GM21381 (cell line): ENCODE results near the gene IL1RAP.
A peak's percentile ranks its signal among the peaks of the same experiment; 100 is the strongest.

Source experiments
- ATAC-seq: cut with Tn5 transposase; IDR thresholded peaks from one replicate; pipeline ENCODE4 v1.9.1; 2021; ENCODE audit warnings: mild to moderate bottlenecking, moderate library complexity; ENCODE audit not compliant: unreplicated experiment

Gene IL1RAP

GRCh38 chr3:190605385-190605784, 91.5 kb downstream of the IL1RAP start:
- no peak for ATAC-seq

GRCh38 chr3:190606596-190606995, 92.7 kb downstream of the IL1RAP start:
- ATAC-seq = no peak

- no peak for ATAC-seq
Observed at GRCh38 chr3:190607021-190607420, 93.1 kb downstream of the IL1RAP start.

GRCh38 chr3:190608850-190609589, 95.1 kb downstream of the IL1RAP start:
- ATAC-seq = no peak

DNA sequence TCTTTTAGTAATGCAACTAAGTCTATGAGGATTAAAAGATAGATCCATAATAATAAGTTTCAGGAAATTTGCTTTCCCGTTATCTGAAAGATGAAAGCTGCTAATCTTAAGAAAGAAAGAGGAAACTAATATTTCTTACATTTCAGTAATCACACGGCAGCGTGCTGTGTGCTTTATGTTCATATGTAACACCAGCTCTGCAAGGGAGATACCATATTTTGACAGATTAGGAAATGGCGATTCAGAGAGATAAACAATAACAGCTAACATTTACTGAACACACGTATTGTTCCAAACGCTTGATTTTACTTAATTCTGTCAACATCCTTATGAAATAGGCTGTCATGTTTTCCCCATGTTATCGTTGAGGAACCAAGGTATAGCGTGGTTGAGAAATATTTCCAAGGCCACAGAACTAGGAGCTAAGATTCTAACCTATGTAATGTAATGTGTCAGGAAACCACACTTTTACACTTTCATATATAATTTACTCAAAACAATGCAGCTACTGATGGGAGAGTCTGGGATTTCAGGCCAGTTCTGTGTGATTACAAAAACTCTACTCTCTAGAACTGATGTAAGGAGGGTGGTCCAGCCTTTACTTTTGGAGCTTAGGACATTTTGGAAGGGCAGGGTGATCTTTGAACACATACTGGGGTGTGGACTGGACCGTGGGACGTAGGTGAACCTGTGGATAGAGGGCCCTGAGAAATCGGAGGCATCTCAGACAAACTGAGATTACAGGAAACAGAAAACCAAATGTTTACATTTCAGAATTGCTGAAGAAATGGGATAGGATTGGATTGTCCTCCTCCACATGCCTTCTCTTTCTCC, 100.6 kb downstream of the IL1RAP start:
- ATAC-seq = no peak

- ATAC-seq = no peak
Observed at GRCh38 chr3:190615060-190615384, 101.1 kb downstream of the IL1RAP start.

- ATAC-seq = no peak
Observed at GRCh38 chr3:190615607-190616006, 101.7 kb downstream of the IL1RAP start.

- ATAC-seq = no peak
Observed at GRCh38 chr3:190616637-190617036, 102.8 kb downstream of the IL1RAP start.

DNA sequence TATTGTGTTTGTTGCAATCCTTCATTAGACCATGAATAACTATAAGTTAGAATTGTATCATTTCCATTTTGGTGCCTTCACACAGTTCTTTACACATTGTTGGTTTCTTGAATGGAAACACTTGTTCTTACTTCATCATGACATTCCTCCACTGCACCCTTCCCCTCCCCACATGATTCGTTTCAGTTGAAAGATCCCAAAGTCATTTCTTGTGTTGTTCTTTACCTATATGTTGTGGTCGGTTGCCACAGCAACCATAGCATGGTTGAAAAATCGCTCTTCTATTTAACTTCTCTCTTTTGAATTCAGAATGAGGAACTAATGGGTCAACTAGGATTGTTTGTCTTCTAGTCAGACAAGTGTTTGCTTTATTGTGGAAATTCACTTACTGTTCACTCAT, 103.3 kb downstream of the IL1RAP start:
- peak; percentile 65 for ATAC-seq

- ATAC-seq = no peak
Observed at GRCh38 chr3:190618330-190619030, 104.6 kb downstream of the IL1RAP start.

DNA sequence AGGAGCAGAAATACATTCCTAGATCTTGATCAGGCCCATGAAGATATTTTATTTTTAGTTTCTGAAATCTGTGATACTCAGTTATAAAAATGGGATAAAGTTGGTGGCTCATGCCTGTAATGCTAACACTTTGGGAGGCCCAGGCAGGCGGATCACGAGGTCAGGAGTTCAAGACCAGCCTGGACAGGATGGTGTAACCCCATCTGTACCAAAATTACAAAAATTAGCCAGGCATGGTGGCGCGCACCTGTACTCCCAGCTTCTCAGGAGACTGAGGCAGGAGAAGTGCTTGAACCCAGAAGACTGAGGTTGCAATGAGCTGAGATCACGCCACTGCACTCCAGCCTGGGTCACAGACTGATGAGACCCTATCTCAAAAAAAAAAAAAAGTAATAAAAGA, 105.5 kb downstream of the IL1RAP start:
- no peak for ATAC-seq

- ATAC-seq = no peak
Observed at GRCh38 chr3:190619761-190620160, 105.9 kb downstream of the IL1RAP start.

DNA sequence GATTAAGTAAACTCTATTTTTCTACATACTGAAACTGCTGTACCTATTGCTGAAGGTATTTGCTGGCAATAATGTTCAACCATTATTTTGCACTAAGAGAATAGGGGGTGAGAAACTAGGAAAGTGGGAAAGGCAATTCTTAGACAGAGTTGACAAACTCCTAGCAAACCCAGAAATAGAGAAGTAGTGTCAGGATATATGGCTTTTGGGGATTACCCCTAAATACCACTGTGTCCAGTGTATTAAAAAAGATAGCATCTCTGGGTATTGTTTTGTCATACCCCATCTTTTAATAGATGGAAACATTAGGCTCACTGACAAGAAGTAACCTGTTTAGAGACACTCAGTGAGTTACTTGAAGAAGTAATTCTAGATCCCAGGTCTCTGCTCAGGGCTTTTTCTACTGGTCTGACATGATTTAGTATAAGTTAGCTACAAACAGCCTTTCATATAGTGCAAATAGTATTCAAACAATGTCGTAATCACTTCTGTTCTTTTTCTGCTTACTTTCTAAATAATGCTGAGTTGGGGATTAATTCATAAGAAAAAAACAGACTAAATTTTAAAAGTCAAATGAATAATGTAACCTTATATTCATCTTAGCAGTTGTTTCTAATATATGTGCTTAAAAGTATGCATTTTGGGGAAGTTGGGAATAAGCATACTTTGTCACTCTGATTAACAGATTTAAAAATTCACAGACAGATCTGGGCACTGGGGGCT, 107.2 kb downstream of the IL1RAP start:
- no peak for ATAC-seq

- ATAC-seq = no peak
Observed at GRCh38 chr3:190621927-190622326, 108.0 kb downstream of the IL1RAP start.

GRCh38 chr3:190624282-190624681, 110.4 kb downstream of the IL1RAP start:
- ATAC-seq = no peak

DNA sequence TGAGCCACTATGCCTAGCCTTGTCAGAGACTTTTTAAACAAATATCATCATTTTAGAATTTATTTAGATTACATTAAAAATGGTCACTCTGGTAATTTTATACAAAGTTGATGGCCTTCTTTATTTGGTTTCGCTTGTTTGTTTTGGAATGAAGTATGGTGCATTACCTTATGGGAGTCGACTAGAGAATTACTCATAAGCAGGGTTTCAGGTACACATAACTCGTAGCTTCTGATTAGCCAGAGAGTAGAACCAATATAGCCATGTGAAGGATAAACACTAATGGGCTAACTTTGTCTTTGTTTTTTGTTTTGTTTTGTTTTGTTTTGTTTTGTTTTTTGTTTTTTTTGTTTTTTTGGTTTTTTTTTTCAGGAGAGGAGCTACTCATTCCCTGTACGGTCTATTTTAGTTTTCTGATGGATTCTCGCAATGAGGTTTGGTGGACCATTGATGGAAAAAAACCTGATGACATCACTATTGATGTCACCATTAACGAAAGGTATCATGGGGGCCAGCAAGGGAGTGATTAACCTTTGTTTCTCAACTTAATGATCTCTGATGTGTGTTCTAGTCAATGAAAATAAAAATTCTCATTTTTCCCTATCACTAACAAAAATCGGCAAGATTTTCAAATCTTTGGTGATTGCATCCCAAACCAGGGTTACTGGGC, 113.2 kb downstream of the IL1RAP start:
- no peak for ATAC-seq

- no peak for ATAC-seq
Observed at GRCh38 chr3:190629088-190629487, 115.2 kb downstream of the IL1RAP start.

DNA sequence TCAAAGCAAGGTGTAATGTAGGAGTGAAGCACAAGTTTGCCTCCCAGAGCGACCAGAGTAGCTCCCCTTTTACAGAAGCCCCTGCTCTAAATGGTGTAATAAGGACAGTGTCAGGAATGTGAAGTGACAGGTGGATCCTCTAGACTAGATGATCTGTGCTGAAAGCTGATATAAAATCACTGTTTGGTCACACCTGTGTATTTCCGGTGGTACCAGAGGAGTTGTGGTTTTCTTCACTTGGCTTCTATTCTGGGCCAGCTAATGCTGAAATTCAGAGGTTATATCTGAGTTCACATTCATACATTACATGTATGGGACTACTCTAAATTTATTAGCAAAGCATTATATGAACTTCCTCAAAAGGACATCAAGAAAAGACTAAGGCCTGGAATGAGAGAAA, 117.4 kb downstream of the IL1RAP start:
- no peak for ATAC-seq

DNA sequence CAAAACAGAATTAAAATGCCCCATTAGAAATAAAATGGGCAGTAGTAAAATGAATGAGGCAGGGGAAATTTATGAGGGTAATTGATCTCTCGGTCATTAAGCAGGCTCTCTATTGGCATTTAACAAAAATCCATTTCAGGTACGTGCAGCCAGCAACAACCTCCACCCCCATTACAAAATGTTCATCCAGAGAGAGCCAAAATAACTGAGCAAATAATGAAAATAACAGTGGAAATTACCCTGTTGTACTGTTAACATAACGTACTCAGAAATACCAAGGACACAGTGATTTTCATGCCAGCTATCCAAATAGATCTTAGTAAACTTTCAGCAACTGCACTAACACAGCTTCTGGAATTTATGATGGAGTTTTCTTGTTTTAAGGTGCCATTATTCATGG, 127.7 kb downstream of the IL1RAP start:
- ATAC-seq = no peak

DNA sequence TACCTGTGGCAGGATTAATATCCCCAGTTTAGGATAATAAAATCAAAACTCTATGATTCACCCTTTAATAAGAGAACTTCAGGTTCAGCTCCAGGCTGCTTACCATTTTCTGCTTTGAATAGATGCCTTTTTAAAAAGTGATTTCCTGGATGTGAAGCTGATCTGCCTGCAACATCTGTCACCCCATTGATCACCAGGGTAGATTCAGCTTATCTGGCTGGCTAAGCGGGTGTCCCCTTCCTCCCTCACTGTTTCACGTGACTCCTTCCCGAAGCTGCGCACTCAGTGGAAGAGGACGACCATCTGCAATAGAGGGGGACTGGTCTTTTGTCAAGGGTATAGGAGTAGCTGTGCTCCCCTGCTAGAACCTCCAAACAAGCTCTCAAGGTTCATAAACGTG, 128.1 kb downstream of the IL1RAP start:
- ATAC-seq = no peak

- ATAC-seq = no peak
Observed at GRCh38 chr3:190644035-190644434, 130.2 kb downstream of the IL1RAP start.
